ENCODE data around the gene CS. TPM values are rescaled to one million over a fixed set of nuclear protein-coding genes. Genes with fewer than 3 reads are reported as not detected.

CS gene
- total RNA-seq, 3 donors from 2014 or later (not counting 1 experiment from before 2014, with no cell fraction given): 185 to 190 (median 188) TPM

DNA sequence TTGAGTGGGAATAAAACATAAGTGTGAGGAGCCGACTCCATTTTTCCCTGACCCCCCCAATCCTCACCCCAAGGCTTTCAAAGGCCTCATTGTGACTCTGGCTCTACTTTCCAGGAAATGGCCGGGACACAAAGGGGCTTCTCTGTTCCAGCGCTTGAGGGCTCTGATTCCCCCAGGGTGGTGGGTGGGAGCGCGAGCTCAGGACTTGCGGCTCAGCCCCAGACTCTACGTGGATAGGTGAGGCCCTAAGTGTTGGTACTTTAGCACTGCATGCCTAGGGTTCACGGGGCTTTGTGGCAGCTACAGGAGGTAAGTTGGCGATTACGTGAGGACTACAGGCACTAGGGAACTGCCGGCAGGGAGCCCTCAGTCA is 15.1 kb upstream of the CS start:
- no peak for ATAC-seq

DNA sequence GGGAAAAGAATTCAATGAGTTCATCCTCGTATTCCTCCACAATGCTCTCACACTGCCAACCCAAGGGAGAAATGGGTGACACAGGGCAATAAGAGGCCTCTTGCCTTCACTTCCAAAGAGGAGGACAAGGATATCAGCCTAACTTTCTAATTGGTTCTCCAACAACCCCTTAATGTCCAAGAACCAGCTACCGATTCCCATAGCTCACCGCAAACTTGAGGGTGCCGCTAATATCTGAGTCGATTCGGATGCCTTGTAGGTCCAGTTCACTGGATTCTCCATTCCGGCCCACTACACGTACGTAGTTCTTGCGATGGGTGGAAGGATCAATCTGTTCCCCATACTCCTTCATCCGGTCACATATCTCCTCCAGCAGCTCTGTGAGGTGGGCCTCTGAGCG is 10.9 kb upstream of the CS start:
- Histone ChIP-seq H3K27ac (ENCODE audit: low read length) (no peak overlapping the region), H3K9me3 (ENCODE audit: control insufficient read depth, insufficient read depth, low read length) (no peaks in the 10 kb centered on the region), H3K36me3 (ENCODE audit: control insufficient read depth, insufficient read depth, low read length) (peaks cover 45% of the 10 kb centered on the region), H3K27me3 (ENCODE audit: control insufficient read depth, insufficient read depth, low read length) (no peaks in the 10 kb centered on the region), H3K4me3 (ENCODE audit: low read length) (no peak overlapping the region), H3K4me1 (ENCODE audit: control insufficient read depth, insufficient read depth, low read length) (peaks cover 11% of the 10 kb centered on the region)
- no peaks in the 10 kb centered on the region for H3K9me3 Mint-ChIP-seq
- no peak overlapping the region for H3K4me3 Mint-ChIP-seq
- no peak for ATAC-seq
- no peaks in the 10 kb centered on the region for H3K36me3 Mint-ChIP-seq
- no peaks in the 10 kb centered on the region for H3K27me3 Mint-ChIP-seq (ENCODE audit: low read depth in 2 of 2)
- H3K4me1 Mint-ChIP-seq: peaks cover 0 to 17% of the 10 kb centered on the region in 2 donors
- WGBS (ENCODE audit: insufficient coverage): 98% methylated on average over 12 of the region's 12 CpGs
- intact Hi-C loops (cut with micrococcal nuclease): no loop called here
- DNase-seq: no peak
- TF ChIP-seq, protein P1, sequence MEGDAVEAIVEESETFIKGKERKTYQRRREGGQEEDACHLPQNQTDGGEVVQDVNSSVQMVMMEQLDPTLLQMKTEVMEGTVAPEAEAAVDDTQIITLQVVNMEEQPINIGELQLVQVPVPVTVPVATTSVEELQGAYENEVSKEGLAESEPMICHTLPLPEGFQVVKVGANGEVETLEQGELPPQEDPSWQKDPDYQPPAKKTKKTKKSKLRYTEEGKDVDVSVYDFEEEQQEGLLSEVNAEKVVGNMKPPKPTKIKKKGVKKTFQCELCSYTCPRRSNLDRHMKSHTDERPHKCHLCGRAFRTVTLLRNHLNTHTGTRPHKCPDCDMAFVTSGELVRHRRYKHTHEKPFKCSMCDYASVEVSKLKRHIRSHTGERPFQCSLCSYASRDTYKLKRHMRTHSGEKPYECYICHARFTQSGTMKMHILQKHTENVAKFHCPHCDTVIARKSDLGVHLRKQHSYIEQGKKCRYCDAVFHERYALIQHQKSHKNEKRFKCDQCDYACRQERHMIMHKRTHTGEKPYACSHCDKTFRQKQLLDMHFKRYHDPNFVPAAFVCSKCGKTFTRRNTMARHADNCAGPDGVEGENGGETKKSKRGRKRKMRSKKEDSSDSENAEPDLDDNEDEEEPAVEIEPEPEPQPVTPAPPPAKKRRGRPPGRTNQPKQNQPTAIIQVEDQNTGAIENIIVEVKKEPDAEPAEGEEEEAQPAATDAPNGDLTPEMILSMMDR (IDR thresholded peaks at IDR 0.05): no peak
- no peak overlapping the region for H3K27ac Mint-ChIP-seq

More for the DNA sequence above, 15.1 kb upstream of the CS start:
- WGBS (ENCODE audit: insufficient coverage): 4% methylated on average over 11 of the region's 11 CpGs
- peaks cover 28% of the 10 kb centered on the region for H3K36me3 ChIP-seq (ENCODE audit: control insufficient read depth, insufficient read depth, low read length)
- Mint-ChIP-seq H3K27me3 (ENCODE audit: low read depth in 2 of 2) (no peaks in the 10 kb centered on the region), H3K9me3 (no peaks in the 10 kb centered on the region), H3K4me3 (peak overlapping the region; percentile 98), H3K27ac (peak overlapping the region; percentile 97 to 99), H3K4me1 (peaks cover 0 to 17% of the 10 kb centered on the region in 2 donors), H3K36me3 (no peaks in the 10 kb centered on the region)
- no peaks in the 10 kb centered on the region for H3K27me3 ChIP-seq (ENCODE audit: control insufficient read depth, insufficient read depth, low read length)
- H3K9me3 ChIP-seq (ENCODE audit: control insufficient read depth, insufficient read depth, low read length): no peaks in the 10 kb centered on the region
- H3K27ac ChIP-seq (ENCODE audit: low read length): peak overlapping the region; percentile 98
- peaks cover 15% of the 10 kb centered on the region for H3K4me1 ChIP-seq (ENCODE audit: control insufficient read depth, insufficient read depth, low read length)
- TF ChIP-seq, protein P1 (IDR thresholded peaks at IDR 0.05): no peak
- DNase-seq: no peak
- intact Hi-C loops (cut with micrococcal nuclease): loop anchor here (5.0 kb wide), 3 partner anchors 152 to 498 kb away; partner anchors contain the start of genes ESYT1, ORMDL2, SARNP and SPRYD4
- H3K4me3 ChIP-seq (ENCODE audit: low read length): peak overlapping the region; percentile 96

DNA sequence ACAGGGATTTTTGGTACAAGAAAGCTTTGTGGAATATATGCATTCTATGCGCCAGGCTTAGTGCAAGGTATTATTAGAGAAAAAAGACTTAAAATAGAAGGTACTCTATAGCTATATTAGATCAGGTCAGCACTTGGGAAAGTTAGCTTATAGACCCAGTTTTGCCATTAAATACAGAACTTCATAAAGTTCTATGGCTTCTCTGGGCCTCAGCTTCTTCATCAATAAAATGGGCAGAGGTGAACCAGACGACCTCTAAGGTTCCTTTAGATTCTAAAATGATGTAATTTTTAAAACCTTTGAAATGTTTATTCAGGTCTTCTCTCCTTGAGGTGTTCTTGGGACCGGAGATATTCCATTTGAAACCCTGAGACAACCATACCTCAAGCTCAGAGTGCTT is 8.6 kb upstream of the CS start:
- TF ChIP-seq, protein P1 (IDR thresholded peaks at IDR 0.05): no peak
- no peaks in the 10 kb centered on the region for H3K27me3 ChIP-seq (ENCODE audit: control insufficient read depth, insufficient read depth, low read length)
- 80% methylated on average over 3 of the region's 3 CpGs for WGBS (ENCODE audit: insufficient coverage)
- H3K27ac ChIP-seq (ENCODE audit: low read length): no peak overlapping the region
- H3K9me3 ChIP-seq (ENCODE audit: control insufficient read depth, insufficient read depth, low read length): no peaks in the 10 kb centered on the region
- Mint-ChIP-seq H3K27ac (no peak overlapping the region), H3K4me3 (no peak overlapping the region), H3K36me3 (no peaks in the 10 kb centered on the region), H3K27me3 (ENCODE audit: low read depth in 2 of 2) (no peaks in the 10 kb centered on the region), H3K4me1 (no peaks in the 10 kb centered on the region), H3K9me3 (no peaks in the 10 kb centered on the region)
- H3K36me3 ChIP-seq (ENCODE audit: control insufficient read depth, insufficient read depth, low read length): peaks cover 38% of the 10 kb centered on the region
- H3K4me1 ChIP-seq (ENCODE audit: control insufficient read depth, insufficient read depth, low read length): no peaks in the 10 kb centered on the region
- ATAC-seq (no peak), DNase-seq (no peak)
- H3K4me3 ChIP-seq (ENCODE audit: low read length): no peak overlapping the region
- intact Hi-C loops (cut with micrococcal nuclease): no loop called here

All from natural killer cell (primary cell).